IPS DF 6.9 (cell line): ENCODE measurements around the gene ATP8B2.
"Not testable (repeated sequence)": the region's sequence is repeated elsewhere in the genome, so short reads cannot be mapped to it uniquely, and the experiment has no call there.

Experiments used
- DNase-seq: peaks from one replicate; pipeline ENCODE4 v3.0.0-alpha.2; 2013; ENCODE audit warnings: low read depth, low spot score
- H3K27ac ChIP-seq: one replicate; pipeline ENCODE4 v1.5.1; 2013; ENCODE audit warnings: low read length, control low read depth
- H3K27me3 ChIP-seq: 2 replicates; pipeline ENCODE4 v1.6.1; 2013; ENCODE audit warnings: mild to moderate bottlenecking, low read length; ENCODE audit not compliant: control insufficient read depth, insufficient read depth
- H3K36me3 ChIP-seq: 2 replicates; pipeline ENCODE4 v1.6.1; 2013; ENCODE audit warnings: low read length; ENCODE audit not compliant: control insufficient read depth, insufficient read depth
- H3K4me1 ChIP-seq: 2 replicates; pipeline ENCODE4 v1.6.1; 2013; ENCODE audit warnings: low read length; ENCODE audit not compliant: control insufficient read depth, insufficient read depth
- H3K4me3 ChIP-seq: 2 replicates; pipeline ENCODE4 v1.5.1; 2013; ENCODE audit warnings: mild to moderate bottlenecking, low read length
- H3K9me3 ChIP-seq: 2 replicates; pipeline ENCODE4 v1.6.1; 2013; ENCODE audit warnings: low read length, inconsistent platforms; ENCODE audit not compliant: control insufficient read depth, insufficient read depth
- WGBS: extraction: QIAGEN DNeasy Blood & Tissue Kit; methylation state at CpG from one replicate; pipeline ENCODE4 v1.1.7; 2013; ENCODE audit warnings: mixed read lengths, missing lambda C conversion rate; ENCODE audit not compliant: insufficient read length, insufficient coverage; 5-methylcytosine and 5-hydroxymethylcytosine counted together

The ATP8B2 gene

DNA sequence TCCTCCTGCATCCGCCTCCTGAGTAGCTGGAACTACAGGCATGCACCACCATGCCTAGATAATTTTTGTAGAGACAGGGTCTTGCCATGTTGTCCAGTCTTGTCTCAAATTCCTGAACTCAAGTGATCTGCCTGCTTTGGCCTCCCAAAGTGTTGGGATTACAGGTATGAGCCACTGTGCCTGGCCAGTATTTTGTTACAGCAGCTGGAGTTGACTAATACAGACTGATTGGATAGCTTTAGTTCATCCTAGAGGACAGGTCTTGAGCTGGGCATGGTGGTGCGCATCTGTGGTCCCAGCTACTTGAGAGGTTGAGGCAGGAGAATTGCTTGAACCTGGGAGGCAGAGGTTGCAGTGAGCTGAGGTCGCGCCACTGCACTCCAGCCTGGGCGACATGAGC, 35.6 kb downstream of the ATP8B2 start:
- H3K9me3 ChIP-seq, H3K27me3 ChIP-seq, H3K4me1 ChIP-seq, H3K36me3 ChIP-seq, H3K4me3 ChIP-seq, DNase-seq, H3K27ac ChIP-seq: not testable (repeated sequence)
- no CpG with 5 or more reads among the region's 5 CpGs for WGBS

- DNase-seq, result no peak
- Histone ChIP-seq H3K36me3 (no peaks in the 10 kb centered on the region), H3K27ac (no peak overlapping the region), H3K27me3 (no peaks in the 10 kb centered on the region), H3K4me1 (no peaks in the 10 kb centered on the region; the same call in 1 of the 2 replicates), H3K9me3 (no peaks in the 10 kb centered on the region; the same call in 1 of the 2 replicates), H3K4me3 (no peak overlapping the region)
- no CpG with 5 or more reads among the region's 3 CpGs for WGBS
These were observed 36.0 kb downstream of the ATP8B2 start for GRCh38 chr1:154361357-154361756.

- Histone ChIP-seq H3K27me3 (no peaks in the 10 kb centered on the region), H3K4me3 (no peak overlapping the region), H3K27ac (no peak overlapping the region), H3K36me3 (no peaks in the 10 kb centered on the region), H3K9me3 (no peaks in the 10 kb centered on the region), H3K4me1 (no peaks in the 10 kb centered on the region)
- DNase-seq, result no peak
- WGBS, result no CpG with 5 or more reads among the region's 6 CpGs
These were observed 46.1 kb downstream of the ATP8B2 start for GRCh38 chr1:154371436-154371835.

GRCh38 chr1:154373777-154374357, 48.5 kb downstream of the ATP8B2 start:
- H3K4me3 ChIP-seq, H3K27me3 ChIP-seq, H3K4me1 ChIP-seq, H3K36me3 ChIP-seq, DNase-seq, H3K27ac ChIP-seq, H3K9me3 ChIP-seq: not testable (repeated sequence)
- WGBS, result no CpG with 5 or more reads among the region's 7 CpGs

- H3K27ac ChIP-seq, result no peak overlapping the region
- no peak for DNase-seq
- H3K4me3 ChIP-seq, result no peak overlapping the region
- no peaks in the 10 kb centered on the region for H3K27me3 ChIP-seq
- WGBS, result no CpG with 5 or more reads among the region's 16 CpGs
- no peaks in the 10 kb centered on the region for H3K36me3 ChIP-seq
- no peaks in the 10 kb centered on the region for H3K9me3 ChIP-seq
- H3K4me1 ChIP-seq, result no peaks in the 10 kb centered on the region
These were observed 54.0 kb downstream of the ATP8B2 start for GRCh38 chr1:154379301-154379700.

DNA sequence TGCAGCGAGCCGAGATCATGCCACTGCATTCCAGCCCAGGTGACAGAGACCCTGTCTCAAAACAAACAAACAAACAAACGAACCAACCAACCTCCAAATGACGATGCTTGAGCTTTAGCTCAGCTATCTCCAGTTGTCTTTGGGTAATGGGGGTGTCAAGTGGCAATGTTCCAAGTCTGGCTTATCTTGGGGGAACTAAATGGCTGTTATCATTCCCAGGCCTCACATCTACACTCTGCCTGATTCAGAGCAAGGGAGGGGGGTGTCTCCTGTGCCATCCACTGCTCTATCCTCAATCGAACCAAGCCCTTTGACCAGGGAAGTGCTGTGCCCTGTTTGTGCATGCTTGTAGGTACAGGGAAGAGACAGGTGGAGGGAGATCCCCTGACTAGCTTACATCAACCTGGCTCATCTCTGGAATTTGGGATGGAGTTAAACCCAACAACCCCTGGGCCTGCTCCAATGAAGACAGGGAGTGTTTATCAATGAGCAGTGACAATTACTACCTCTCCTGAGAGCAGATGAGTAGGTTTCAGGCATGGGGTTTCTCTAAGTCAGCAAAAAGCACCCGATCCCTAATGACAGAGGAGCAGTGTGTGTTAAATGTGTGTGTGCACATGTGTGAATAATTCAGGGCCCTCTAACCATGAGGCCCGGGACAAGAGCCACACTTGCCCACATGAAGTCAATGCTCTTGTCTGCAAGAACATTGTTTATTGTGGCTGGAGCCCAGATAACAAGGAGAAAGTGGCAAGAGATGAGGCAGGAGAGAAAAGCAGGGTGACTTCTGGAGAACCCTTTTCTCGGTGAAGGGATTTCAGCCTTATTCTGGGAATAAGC, 59.5 kb downstream of the ATP8B2 start:
- H3K27ac ChIP-seq, result no peak overlapping the region
- H3K36me3 ChIP-seq, result no peaks in the 10 kb centered on the region
- H3K4me3 ChIP-seq, result no peak overlapping the region
- no peaks in the 10 kb centered on the region for H3K27me3 ChIP-seq
- no peaks in the 10 kb centered on the region for H3K9me3 ChIP-seq
- H3K4me1 ChIP-seq, result no peaks in the 10 kb centered on the region
- DNase-seq, result no peak
- no CpG with 5 or more reads among the region's 8 CpGs for WGBS

GRCh38 chr1:154386643-154387352, 61.5 kb downstream of the ATP8B2 start:
- H3K27me3 ChIP-seq, result no peaks in the 10 kb centered on the region
- no peaks in the 10 kb centered on the region for H3K4me1 ChIP-seq
- WGBS, result no CpG with 5 or more reads among the region's 11 CpGs
- no peaks in the 10 kb centered on the region for H3K36me3 ChIP-seq
- H3K9me3 ChIP-seq, result no peaks in the 10 kb centered on the region
- H3K27ac ChIP-seq, result no peak overlapping the region
- H3K4me3 ChIP-seq, result no peak overlapping the region
- no peak for DNase-seq

GRCh38 chr1:154391086-154391770, 65.9 kb downstream of the ATP8B2 start:
- Histone ChIP-seq H3K9me3 (no peaks in the 10 kb centered on the region), H3K27ac (no peak overlapping the region), H3K4me1 (no peaks in the 10 kb centered on the region), H3K4me3 (no peak overlapping the region), H3K36me3 (no peaks in the 10 kb centered on the region), H3K27me3 (no peaks in the 10 kb centered on the region)
- WGBS, result no CpG with 5 or more reads among the region's 9 CpGs
- DNase-seq, result no peak

DNA sequence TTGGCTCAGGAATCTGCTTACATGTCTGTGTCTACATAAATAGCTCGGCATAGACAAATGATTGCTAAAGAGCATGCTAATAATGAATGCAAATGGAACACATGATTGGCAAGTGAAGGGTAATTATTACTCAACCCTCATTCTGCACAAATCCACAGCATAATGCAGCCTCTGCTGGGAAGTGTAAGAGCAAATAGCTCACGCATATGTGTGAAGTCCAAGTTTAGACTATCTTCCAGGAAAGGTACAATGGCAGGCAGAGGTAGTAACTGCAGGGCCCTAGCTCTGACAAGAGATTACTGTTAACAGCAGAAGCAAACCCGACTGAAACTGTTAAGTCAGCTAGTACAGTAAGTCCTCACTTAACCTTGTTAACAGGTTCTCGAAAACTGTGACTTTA, 72.8 kb downstream of the ATP8B2 start:
- Histone ChIP-seq H3K4me1 (no peaks in the 10 kb centered on the region), H3K36me3 (no peaks in the 10 kb centered on the region), H3K4me3 (no peak overlapping the region), H3K27ac (no peak overlapping the region), H3K27me3 (no peaks in the 10 kb centered on the region), H3K9me3 (no peaks in the 10 kb centered on the region)
- DNase-seq, result no peak
- no CpG with 5 or more reads among the region's 4 CpGs for WGBS

DNA sequence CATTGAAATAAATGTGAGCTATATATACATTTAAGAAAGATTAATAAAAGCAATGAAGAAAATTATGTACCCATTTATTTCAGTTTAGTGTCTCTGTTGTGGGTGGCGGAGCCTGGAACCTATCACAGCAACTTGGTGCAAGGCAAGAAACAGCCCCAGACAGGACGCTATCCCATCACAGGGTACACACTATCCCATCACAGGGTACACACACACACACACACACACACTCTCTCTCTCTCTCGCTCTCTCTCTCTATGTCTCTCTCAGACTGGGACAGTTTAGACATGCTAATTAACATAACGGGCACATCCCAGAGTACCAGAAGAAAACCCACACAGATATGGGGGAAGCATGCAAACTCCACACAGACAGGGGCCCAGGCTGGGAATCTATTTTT, 73.4 kb downstream of the ATP8B2 start:
- Histone ChIP-seq H3K27me3 (peaks cover 2% of the 10 kb centered on the region; the same call in 1 of the 2 replicates), H3K36me3 (no peaks in the 10 kb centered on the region), H3K27ac (no peak overlapping the region), H3K4me1 (peaks cover 2% of the 10 kb centered on the region; the same call in 1 of the 2 replicates), H3K4me3 (no peak overlapping the region), H3K9me3 (no peaks in the 10 kb centered on the region)
- no CpG with 5 or more reads among the region's 4 CpGs for WGBS
- no peak for DNase-seq
